Activated CD4-positive, alpha-beta T cell treated with anti-CD3 and anti-CD28 coated beads, Interleukin-2, amount 50 U/mL, for 16 hours (primary cell): Measurements from ENCODE around the gene GFAP.

Experiments used
- DNase-seq: peaks from one replicate; pipeline ENCODE4 v3.0.0-alpha.2; 2020

The GFAP gene

DNA sequence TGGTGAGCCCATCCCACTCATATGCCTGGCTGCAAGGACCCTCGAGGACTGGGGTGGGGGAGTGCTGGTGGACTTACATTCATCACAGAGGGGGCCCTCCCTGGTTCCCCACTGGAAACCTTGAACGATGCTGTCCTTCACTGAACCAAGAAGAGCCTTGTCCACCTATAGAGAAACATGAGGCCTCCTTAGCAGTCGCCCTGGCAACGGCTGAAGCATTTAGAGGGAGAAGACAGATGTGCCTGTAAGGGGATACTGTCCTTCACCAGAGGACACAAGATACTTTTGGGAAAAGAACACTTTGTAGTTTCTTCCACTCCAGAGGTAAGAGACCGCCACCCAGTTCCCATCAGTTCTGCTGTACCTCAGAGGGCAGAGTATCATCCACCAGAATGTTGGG is 61.1 kb downstream of the GFAP start:
- no peak for DNase-seq
